Sigmoid colon (tissue), 4 donors: ENCODE results near the gene SUGP2.

Experiments
- POLR2AphosphoS5 ChIP-seq, 4 donors: sonication (generic); formaldehyde crosslinking; IDR thresholded peaks; one replicate each; pipeline ENCODE4 v1.6.1; 2017; ENCODE audit warnings: antibody characterized with exemption in 4 of 4
- TF ChIP-seq, protein P1 (sequence below), 4 experiments: fragments of 450-650 bp in 3 of 4; fragments of 200-600 bp in 1 of 4; IDR thresholded peaks; one replicate each; pipeline ENCODE4 v1.5.1; 2016 to 2019; ENCODE audit warnings: antibody characterized with exemption in 4 of 4, mild to moderate bottlenecking in 3 of 4, moderate library complexity in 2 of 4

DNA sequence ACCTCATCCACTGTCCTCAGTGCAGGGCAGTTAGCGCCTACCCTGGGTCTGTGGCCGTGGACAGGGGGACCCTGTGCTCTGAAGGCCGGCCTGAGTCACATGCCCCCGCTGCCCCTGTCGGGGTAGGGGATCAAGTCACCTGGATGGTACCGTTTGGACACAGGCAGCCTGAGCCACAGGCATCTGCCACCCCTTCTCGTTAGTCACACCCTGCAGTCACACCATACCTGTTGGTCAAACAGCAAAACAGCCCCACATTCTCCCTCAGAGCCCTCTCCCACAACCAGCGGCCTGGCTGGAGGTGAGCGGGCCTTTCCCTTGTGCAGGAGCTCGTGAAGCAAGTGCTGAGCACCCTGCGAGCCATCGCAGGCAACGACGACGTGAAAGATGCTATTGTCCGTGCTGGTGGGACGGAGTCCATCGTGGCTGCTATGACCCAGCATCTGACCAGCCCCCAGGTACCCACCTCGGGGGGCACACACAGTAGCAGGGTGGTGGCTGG is 21.7 kb upstream of the SUGP2 start:
- TF ChIP-seq, protein P1, sequence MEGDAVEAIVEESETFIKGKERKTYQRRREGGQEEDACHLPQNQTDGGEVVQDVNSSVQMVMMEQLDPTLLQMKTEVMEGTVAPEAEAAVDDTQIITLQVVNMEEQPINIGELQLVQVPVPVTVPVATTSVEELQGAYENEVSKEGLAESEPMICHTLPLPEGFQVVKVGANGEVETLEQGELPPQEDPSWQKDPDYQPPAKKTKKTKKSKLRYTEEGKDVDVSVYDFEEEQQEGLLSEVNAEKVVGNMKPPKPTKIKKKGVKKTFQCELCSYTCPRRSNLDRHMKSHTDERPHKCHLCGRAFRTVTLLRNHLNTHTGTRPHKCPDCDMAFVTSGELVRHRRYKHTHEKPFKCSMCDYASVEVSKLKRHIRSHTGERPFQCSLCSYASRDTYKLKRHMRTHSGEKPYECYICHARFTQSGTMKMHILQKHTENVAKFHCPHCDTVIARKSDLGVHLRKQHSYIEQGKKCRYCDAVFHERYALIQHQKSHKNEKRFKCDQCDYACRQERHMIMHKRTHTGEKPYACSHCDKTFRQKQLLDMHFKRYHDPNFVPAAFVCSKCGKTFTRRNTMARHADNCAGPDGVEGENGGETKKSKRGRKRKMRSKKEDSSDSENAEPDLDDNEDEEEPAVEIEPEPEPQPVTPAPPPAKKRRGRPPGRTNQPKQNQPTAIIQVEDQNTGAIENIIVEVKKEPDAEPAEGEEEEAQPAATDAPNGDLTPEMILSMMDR (IDR thresholded peaks at IDR 0.05), result no peak
- TF ChIP-seq POLR2AphosphoS5 (IDR thresholded peaks at IDR 0.05), result no peak
